Lower lobe of right lung (tissue), 2 donors: ENCODE data around the gene ATP1B2. TPM values are rescaled to one million over a fixed set of nuclear protein-coding genes. Genes with fewer than 3 reads are reported as not detected.

Experiments
- ATAC-seq, 2 donors: fragments of 200-7000 bp; cut with Tn5 transposase; one replicate each; pipeline ENCODE4 v1.9.1; 2020 to 2022; ENCODE audit warnings: mild to moderate bottlenecking in 2 of 2, moderate library complexity in 2 of 2
- DNase-seq: peaks from one replicate; pipeline ENCODE4 v3.0.0-alpha.2; 2020
- H3K27ac ChIP-seq: fragments of 200-600 bp; one replicate; pipeline ENCODE4 v1.8.0; 2022
- H3K27me3 ChIP-seq: fragments of 200-600 bp; one replicate; pipeline ENCODE4 v1.8.0; 2022; ENCODE audit warnings: low read depth
- H3K36me3 ChIP-seq: fragments of 200-600 bp; one replicate; pipeline ENCODE4 v1.8.0; 2022; ENCODE audit warnings: mild to moderate bottlenecking
- H3K4me1 ChIP-seq: fragments of 200-600 bp; one replicate; pipeline ENCODE4 v1.8.0; 2022
- H3K4me3 ChIP-seq: fragments of 200-600 bp; one replicate; pipeline ENCODE4 v1.8.0; 2022; ENCODE audit warnings: mild to moderate bottlenecking
- H3K9me3 ChIP-seq: fragments of 200-600 bp; one replicate; pipeline ENCODE4 v1.8.0; 2022
- CTCF ChIP-seq: fragments of 200-600 bp; IDR thresholded peaks from one replicate; pipeline ENCODE4 v1.8.0; 2022; ENCODE audit warnings: antibody characterized with exemption, mild to moderate bottlenecking
- intact Hi-C: fragments of 100-400 bp; cut with DNase I; formaldehyde crosslinking; loops from one replicate; pipeline ENCODE4 v1.11.0; 2022
- total RNA-seq: library from RNA; stranded (reverse); fragmentation: NEBNext Ultra II Directional; extraction: Animal tissue kit (Norgen Biotek cat#: 25700); gene quantifications from one replicate; pipeline ENCODE4 v1.2.1, GENCODE V29; 2021
- donor health status: DM: no; HTN: yes; CAD: no; lungs with severe emphysema.

The ATP1B2 gene
- total RNA-seq, 1 donor from 2014 or later, result 3.1 TPM

GRCh38 chr17:7651665-7652387 lies 1.1 kb downstream of the ATP1B2 start:
- intact Hi-C loops, result no loop called here
- peak overlapping the region; percentile 58 for H3K4me3 ChIP-seq
- no peaks in the 10 kb centered on the region for H3K9me3 ChIP-seq
- peaks cover 20% of the 10 kb centered on the region for H3K4me1 ChIP-seq
- DNase-seq (no peak), ATAC-seq (peak; percentile 2 to 22)
- peaks cover 37% of the 10 kb centered on the region for H3K27me3 ChIP-seq
- no peaks in the 10 kb centered on the region for H3K36me3 ChIP-seq
- no peak for TF ChIP-seq CTCF
- H3K27ac ChIP-seq, result no peak overlapping the region

GRCh38 chr17:7652388-7653356 lies 1.9 kb downstream of the ATP1B2 start:
- intact Hi-C loops, result no loop called here

GRCh38 chr17:7654832-7655540 lies 4.3 kb downstream of the ATP1B2 start:
- intact Hi-C loops, result no loop called here
- H3K27ac ChIP-seq, result no peak overlapping the region
- no peak for TF ChIP-seq CTCF
- H3K36me3 ChIP-seq, result no peaks in the 10 kb centered on the region
- H3K9me3 ChIP-seq, result no peaks in the 10 kb centered on the region
- peaks cover 20% of the 10 kb centered on the region for H3K4me1 ChIP-seq
- peaks cover 26% of the 10 kb centered on the region for H3K27me3 ChIP-seq
- DNase-seq (no peak), ATAC-seq (no peak)
- H3K4me3 ChIP-seq, result no peak overlapping the region

More at GRCh38 chr17:7652388-7653356, 1.9 kb downstream of the ATP1B2 start:
- no peaks in the 10 kb centered on the region for H3K36me3 ChIP-seq
- peaks cover 37% of the 10 kb centered on the region for H3K27me3 ChIP-seq
- TF ChIP-seq CTCF, result no peak
- no peak for DNase-seq
- no peak for ATAC-seq
- no peak overlapping the region for H3K27ac ChIP-seq
- peaks cover 20% of the 10 kb centered on the region for H3K4me1 ChIP-seq
- no peak overlapping the region for H3K4me3 ChIP-seq
- H3K9me3 ChIP-seq, result no peaks in the 10 kb centered on the region

- DNase-seq, result no peak
- no peak for TF ChIP-seq CTCF
- ATAC-seq, result no peak
- peaks cover 15% of the 10 kb centered on the region for H3K4me1 ChIP-seq
- no peak overlapping the region for H3K4me3 ChIP-seq
- intact Hi-C loops, result no loop called here
- no peaks in the 10 kb centered on the region for H3K9me3 ChIP-seq
- H3K27ac ChIP-seq, result no peak overlapping the region
- H3K27me3 ChIP-seq, result peaks cover 21% of the 10 kb centered on the region
- H3K36me3 ChIP-seq, result no peaks in the 10 kb centered on the region
Measured at GRCh38 chr17:7655541-7655840, 4.8 kb downstream of the ATP1B2 start.

GRCh38 chr17:7656958-7657609 lies 6.4 kb downstream of the ATP1B2 start:
- peaks cover 7% of the 10 kb centered on the region for H3K27me3 ChIP-seq
- no peaks in the 10 kb centered on the region for H3K9me3 ChIP-seq
- intact Hi-C loops, result no loop called here
- H3K4me3 ChIP-seq, result no peak overlapping the region
- no peaks in the 10 kb centered on the region for H3K4me1 ChIP-seq
- ATAC-seq (peak in 1 of 2 donors; percentile 14), DNase-seq (no peak)
- H3K36me3 ChIP-seq, result no peaks in the 10 kb centered on the region
- H3K27ac ChIP-seq, result no peak overlapping the region
- no peak for TF ChIP-seq CTCF
